GM21526 (cell line): ENCODE results near the gene RHBDF1.

Source experiments
- ATAC-seq: cut with Tn5 transposase; IDR thresholded peaks from one replicate; pipeline ENCODE4 v1.9.1; 2021; ENCODE audit warnings: moderate library complexity; ENCODE audit not compliant: unreplicated experiment, low FRiP score

Gene RHBDF1

DNA sequence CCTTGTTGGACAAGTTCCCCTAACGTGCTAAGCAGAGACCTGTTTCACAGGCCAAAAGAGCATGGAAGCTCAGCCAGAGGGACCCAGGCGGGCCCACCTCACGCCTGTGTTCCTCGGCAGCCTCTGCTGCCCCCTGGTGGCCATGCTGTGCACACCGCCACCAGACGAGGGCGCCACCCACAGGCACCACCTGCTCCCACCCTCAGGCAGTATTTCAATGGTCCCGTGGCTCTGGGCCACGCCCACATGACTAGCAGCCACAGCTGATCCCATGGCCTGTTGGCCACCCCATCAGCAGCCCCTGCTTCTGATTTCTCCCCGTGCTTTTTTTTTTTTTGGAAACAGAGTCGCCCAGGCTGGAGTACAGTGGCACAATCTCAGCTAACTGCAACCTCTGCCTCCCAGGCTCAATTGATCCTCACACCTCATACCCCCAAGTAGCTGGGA, 24.5 kb upstream of the RHBDF1 start:
- peak; percentile 54 for ATAC-seq

DNA sequence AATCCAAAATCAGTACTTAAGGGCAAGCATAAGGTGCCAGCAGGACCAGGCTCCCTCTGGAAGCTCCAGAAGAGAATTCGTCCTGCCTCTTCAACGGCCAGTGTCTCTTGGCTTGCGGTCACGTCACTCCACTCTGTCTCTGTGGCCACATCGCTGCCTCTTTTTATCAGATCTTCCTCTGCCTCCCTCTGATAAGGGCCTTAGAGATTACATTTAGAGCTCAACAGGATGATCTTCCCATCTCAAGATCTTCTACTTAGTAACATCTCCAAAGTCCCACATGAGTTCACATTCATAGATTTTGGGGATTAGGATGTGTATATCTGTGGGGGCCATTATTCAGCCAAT, 22.5 kb upstream of the RHBDF1 start:
- ATAC-seq: no peak

DNA sequence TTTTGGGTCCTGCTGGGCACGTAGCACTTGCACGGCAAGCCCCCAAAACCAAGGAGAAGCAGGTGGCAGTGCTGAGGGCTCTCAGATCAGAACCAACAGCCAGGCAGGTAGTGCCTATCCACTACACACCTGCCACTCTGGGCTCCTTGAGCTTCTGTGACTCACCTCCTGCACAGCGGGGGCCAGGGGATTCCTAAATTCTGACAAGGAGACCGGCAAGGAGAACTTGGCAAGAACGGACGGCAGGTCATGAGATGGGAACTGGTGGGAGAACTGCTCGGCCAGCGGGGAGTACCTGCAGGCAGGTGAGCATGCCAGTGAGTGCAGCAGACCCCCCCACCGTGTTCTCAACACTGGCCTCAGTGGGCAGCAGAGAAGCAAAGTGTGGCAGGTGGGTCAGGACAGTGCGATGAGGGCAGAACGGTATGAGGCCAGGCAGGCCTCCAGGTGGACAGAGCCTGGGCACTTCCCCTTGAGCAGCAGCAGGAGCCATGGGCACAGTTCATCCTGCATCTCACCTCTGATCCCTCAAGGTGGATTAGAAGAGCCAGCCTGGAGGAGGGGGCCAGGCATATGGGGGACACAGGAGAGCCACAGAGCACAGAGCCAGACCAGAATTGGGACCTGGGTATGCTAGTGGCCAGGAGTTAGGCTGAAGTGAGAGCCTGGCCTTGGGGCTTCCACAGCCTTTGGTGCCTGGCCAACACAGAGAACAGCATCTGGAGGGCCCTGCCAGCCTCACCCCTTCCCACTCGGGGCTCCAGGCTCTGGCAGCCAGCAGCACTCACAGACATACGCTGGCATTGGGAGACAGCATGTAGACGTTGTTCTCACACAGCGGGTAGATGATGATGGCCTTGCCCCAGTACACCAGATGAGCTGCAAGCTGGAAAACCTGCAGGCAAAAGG, 20.3 kb upstream of the RHBDF1 start:
- no peak for ATAC-seq

DNA sequence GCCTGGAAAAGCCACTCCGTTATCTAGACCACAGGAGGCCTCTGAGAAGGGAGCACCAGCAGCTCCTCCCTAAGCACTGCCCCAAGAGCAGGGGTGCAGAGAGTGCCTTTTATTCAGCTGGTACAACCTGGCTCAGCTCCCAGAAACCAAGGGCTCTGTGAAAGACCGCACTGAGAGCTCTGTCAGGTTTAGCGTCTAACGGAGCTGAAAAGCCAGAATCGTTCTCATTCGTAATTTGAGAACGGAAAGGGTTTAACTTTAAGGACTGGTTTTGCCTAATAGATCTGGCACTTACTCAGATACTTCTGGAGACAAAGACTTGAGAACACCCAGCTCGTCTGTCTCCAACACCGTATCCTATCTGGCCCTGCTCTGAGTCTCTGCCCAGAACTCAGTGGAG, 19.1 kb upstream of the RHBDF1 start:
- no peak for ATAC-seq

DNA sequence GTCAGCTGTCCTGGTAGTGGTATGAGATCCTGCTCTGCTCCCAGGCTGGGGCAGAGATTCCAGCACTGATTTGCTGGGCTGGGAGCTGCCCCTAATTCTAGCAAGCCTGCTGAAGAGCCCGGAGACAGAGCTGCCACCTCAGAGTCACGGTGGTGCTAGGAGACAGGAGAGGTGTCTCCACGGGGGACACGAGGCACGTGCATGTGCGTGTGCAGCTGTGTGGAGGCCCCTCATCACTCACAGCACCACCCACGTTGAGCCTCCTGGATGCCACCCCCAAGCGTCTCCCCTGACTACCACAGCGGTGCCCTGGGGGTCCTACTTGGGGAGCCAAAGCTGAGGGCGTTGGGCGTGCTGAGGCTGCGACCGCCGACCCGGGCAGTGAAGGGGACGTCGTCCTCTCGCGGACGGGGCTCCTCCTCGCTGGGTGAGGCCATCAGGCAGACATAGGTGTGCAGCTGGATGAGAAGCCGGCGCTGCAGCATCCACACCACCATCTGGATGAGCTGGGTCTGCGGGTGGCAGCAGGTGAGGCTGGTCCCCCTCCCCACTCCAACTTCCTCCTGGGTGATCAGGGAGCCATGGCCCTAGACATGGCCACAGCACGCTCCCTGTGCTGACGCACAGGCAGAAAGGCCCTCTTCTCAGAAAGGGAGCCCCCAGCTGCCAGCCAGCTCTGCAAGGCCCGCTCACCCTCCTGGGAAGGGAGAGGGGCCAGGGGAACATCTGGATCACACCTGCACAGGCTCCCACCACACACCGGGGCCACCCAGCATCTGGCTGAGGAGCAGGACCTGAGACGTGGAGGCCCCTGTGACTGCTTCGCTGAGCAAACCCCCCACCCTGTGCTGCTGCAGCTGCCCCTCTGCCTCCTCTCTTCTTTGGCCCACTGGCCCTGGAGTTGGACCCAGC, 17.2 kb upstream of the RHBDF1 start:
- ATAC-seq: no peak

DNA sequence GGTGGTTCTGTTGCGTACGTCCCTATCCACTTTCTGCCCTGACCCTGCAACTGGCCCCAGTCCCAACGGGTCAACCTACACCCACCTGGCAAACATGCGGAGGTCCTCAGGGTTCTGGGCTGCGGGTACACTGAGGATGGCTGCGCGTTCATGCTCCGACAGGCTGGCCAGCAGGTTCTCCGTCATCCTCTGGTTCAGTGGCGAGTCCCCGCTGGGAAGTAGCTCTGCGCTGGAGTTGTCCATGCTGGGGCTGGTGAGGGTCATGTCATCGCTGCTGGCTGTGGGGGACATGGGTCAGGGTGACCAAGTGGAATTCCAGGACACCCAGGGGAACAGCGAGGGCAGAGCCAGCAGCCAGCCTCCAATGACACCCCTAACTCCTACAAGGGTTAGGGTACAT, 16.2 kb upstream of the RHBDF1 start:
- no peak for ATAC-seq

DNA sequence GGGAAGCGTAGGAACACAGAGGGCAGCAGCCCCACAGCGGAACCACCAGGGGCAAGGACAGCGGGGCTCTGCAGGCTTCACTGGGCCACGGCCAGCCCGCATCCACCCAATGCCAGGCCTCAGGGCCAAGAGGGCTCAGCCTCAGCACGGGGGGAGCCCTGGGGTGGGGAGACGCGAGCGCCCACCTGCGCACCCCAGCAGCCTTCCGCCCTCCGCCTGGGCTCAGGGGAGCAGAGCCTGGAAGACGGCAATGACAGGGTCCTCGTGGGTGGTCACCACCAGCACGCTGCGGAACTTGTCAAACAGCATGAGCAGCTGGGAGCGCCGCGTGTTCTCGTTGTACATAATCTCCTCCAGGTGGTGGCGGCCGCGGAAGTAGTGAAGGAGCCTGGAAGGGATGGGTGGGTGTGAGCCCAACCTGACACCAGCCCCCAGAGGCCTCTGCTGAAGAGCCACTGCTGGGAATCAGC, 14.1 kb upstream of the RHBDF1 start:
- no peak for ATAC-seq

DNA sequence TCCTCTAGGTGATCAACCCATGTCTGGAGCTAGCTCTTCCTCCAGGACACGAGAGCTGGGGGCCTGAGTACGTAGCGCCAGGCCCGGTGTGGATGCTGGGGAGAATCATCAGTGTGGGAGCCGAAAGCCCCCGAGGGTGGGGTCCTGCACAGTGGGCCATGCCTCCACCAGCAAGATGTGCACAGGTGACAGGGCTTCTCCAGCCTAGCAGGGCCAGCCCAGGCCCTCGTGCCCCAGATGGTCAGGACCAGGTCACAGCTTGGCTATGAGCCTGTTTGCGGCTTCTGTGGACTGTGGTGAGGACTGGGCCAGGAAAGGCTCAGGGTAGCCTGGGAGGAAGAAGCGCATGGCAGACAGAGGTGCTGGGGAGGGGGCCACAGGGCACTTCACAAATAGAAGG, 13.4 kb upstream of the RHBDF1 start:
- ATAC-seq: no peak

DNA sequence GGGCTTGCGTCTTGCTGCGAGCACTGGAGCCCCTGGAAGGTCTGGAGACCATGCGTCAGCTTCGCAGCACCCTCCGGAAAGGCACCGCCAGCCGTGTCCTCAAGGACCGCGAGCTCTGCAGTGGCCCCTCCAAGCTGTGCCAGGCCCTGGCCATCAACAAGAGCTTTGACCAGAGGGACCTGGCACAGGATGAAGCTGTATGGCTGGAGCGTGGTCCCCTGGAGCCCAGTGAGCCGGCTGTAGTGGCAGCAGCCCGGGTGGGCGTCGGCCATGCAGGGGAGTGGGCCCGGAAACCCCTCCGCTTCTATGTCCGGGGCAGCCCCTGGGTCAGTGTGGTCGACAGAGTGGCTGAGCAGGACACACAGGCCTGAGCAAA, 13.0 kb upstream of the RHBDF1 start:
- ATAC-seq: no peak

DNA sequence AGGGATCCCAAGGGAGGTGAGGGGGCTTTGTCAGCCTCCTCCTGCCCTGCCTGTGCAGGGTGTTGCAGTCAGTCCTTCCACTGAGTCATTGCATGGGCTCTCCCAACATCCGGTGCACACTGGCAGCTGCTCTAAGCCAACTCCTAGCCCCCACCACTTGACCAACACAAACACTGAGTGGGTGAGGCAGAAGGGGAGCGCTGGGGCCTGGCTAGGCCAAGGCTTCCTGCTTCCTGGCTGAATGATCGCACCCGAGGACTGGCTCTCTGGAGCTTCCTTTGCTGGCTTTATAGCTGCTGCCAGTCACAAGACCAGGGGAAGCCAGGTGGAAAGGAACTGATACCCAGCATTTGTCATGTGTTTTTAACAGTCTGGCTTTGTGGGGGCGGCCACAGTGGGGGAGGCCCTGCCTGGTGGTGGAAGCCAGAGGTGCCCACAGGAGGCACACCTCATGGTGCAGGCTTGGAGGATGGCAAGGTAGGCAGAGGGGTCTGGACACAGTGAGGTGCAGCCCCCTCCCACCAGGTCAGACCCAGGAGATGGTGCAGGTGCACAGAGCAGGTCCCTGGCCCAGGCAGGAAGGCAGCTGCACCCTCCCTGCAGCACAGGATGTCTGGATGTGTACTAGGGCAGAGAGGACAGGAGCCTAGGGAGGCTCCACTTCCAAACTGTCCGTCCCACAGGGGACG, 12.4 kb upstream of the RHBDF1 start:
- no peak for ATAC-seq

DNA sequence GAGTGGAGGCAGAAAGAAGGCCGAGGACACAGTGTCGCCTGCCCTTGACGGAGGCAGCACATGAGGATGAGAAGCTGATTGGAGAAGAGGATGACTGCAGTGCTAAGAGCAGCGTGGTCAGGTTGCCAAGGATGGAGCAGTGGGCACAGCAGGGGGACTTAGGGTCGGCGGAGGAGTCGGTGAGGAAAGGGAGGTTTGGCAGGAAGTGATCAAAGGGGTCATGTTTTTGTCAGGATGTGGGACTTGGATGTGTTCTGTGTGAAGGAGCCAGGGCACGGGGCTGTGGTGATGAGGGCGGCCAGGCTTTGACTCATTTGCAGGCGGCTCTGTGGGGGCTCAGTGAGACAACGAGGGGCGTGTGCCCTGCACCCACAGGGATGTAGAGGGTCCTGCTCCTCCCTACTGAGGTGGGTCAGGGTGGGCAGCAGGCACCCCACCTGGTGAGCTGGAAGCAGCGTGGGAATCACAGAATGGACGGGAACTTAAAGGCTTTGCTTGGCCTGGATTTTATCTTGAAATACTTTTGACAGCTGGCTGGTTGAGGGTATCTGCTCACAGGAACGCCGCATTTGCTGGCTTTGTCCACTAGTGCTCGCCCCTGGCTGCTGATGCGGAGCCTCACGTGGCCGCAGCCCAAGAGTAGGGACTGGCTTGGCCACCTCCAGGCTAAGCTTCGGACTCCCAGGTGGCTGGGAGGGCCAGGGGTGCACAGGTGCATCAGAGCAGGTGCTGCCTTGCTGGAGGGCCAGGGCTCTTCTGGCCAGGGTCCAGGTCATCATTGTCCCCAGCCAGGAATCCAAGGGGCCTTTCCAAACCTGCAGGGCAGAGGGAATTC, 11.6 kb upstream of the RHBDF1 start:
- no peak for ATAC-seq

DNA sequence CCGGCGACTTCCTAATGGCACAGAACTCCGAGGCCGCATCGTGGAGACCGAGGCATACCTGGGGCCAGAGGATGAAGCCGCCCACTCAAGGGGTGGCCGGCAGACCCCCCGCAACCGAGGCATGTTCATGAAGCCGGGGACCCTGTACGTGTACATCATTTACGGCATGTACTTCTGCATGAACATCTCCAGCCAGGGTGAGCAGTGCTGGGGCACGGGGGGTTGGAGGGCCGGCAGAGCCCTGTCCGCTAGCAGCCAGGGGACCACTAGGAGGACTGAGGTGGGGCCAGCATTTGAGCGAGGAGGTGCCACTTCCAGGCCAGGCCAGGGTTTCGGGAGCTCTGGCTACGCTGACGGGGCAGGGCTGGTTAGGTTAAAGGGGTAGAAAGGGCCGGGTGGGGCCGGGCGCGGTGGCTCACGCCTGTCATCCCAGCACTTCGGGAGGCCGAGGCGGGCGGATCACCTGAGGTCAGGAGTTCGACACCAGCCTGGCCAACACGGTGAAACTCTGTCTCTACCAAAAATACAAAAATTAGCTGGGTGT, 10.7 kb upstream of the RHBDF1 start:
- no peak for ATAC-seq

DNA sequence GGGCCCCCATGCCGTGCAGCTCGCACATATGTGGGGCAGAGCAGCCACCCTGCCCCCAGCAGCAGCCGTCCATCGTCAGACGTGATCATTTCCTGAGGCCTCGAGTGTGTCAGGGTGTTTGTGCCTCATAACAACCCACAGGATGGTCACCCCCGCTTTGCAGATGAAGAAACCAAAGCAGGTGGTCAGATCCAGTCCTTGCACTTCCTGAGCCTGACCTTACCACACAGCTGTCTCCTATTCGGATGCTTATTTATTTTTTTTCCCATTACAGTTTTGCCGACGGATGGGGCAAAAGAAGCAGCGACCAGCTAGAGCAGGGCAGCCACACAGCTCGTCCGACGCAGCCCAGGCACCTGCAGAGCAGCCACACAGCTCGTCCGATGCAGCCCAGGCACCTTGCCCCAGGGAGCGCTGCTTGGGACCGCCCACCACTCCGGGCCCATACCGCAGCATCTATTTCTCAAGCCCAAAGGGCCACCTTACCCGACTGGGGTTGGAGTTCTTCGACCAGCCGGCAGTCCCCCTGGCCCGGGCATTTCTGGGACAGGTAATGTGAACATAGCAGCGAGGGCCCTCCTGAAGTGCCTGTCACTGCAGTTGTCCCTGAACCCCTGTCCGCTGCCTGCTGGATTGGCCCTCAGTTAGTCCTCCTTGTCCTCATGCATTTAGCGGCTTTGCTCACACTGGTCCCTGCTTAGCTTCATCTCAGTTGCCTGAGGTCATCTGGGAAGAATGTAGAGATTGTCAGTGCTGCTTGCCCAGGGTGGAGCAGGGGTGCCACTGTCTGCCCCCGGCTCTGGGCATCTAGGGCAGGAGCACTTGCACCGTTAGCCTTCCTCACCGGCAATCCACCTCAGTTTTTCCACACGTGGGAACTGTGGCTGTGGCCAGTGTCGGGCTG, 7.0 kb upstream of the RHBDF1 start:
- no peak for ATAC-seq

DNA sequence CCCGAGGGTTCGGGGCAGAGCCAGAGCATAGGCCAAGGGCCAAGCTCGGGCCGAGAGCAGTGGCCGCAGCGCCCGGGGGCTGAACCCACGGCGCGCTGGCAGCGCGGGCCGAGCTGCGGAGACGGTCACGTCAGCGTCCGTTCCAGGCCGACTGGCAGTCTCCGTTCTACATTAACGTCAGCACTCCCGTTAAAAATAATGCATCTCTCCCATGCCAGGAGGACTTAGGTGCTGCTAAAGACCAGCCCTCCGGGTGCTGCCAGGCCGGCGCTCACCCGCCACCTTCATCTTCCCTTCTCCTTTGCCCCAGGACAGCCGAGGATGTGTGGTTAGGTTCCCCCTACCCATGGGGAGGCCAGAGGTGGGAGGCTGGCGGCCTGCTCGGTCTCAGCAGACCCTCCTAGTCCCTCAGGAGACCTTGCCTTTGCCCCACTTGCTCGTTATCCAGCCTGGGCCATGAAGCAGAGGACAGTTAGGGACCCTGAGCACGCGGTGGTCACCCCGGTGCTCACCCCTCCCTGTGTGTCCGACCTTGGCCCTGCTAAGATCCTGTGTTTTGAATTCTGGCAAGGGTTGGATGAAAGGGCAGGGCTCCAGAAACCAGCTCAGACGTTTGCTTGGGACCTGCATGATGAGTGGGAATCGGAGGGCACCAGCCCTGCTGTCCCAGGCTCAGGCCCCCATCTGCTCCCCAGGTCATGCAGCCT, 6.2 kb upstream of the RHBDF1 start:
- ATAC-seq: no peak

DNA sequence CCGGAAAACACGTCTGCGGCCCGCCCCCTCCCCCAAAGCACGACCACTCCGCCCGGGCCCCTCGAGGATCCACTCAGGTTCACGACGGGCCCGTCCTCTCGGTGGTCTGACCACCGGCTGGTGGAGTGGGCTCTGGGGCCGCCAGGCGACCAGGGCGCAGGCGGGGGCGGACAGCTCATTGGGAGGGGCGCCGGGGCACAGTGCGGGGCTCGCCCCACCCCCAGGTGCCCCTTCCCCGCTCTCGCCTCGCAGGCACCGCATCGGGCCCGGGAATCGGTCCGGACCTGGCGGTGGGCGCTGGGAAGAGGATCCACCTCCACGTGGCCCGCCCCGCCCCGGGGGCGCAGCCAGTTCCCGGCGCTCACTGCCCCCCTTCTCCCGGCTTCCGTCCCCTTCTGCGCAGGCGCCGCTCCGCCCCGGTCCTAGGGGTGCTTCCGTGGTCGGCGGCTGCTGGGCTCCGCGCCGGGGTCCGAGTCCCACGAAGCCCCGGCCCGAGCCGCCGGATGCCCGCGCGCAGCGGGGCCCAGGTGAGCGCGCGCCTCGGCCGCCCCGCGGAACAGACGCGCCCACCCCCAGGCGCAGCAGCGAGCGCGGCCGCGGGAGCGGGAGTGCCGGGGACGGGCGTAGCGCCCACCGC, 5.5 kb upstream of the RHBDF1 start, which contains the start of gene MPG:
TSS of gene MPG (plus strand) at position 419 of the 637 bp plus-strand sequence. CDS start at position 504, 85 bp downstream.
- no peak for ATAC-seq

DNA sequence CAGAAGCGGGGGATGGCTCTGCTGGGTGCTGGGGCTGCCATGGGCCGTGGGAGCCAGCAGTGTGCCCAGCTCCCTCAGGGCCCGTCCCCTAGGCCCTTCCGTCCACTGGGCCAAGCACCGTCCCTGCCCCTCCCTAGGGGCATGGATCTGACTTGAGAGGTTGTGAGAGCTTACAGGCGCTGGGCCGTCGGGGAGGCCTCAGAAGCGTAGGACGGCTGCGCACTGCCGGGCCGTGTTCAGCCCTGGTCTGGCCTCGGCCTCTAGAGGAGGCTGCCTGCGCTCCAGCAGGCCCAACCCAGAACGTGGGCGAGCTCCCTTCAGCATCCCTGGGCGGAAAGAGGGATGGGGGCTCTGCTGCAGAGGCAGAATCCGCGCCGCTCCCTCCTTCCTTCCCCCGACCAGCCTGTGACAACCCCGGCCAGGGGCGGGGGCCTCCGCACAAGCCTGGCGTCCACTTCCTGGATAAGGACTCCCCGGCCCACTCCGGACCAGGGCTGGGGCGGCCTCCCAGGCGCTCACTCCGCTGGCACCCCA, 4.9 kb upstream of the RHBDF1 start:
- ATAC-seq: no peak

DNA sequence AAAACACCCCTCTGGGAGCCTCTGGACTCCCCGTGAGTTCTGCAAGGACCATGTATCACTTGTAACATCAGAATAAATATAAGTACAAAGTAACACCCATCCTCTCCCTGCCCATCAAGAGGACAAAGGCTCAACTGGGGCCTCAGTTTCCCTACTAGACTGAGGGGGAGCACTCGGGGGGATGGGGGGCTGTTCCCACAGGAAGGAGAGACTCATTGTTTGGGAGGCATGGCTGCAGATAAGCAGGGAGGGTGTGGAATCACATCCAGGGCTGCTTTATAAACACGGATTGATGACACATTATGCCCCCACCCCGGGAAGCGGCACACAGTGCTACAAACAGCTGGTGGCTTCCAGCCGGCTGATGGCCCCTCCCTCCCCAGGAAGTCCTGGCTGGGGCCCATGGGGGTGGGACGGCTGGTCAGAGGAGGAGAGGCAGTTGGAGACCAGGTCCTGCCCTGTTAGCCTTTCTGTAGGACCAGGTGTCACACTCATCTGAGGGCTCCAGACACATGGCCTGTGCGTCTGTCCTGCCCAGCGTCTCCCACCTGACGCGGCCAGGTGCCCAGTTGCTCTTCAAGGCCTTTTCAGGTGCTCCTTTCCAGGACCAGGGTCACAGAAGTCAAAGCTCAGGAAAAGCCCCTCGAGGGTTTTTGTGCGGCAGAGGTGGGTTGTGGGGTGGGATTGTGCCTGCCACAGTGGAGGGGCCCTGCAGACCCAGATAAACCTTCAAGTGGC, 4.3 kb upstream of the RHBDF1 start:
- no peak for ATAC-seq
